ENCODE data around the gene YIPF3. TPM values are rescaled to one million over a fixed set of nuclear protein-coding genes. Genes with fewer than 3 reads are reported as not detected.

Gene YIPF3
- total and polyA plus RNA-seq, 10 of the 15 experiments (the other 5 are each of a cell fraction or from before 2014, with no cell fraction given), result 20.5 to 88.8 (median 44.7) TPM

- TF ChIP-seq PML (IDR thresholded peaks at IDR 0.05; ENCODE audit: low read length), result 0 out of 2 replicates have a peak, but pooled peaks have one; percentile 33
- 0 out of 2 replicates have a peak, but pooled peaks have one; percentile 17 for TF ChIP-seq NFYB (IDR thresholded peaks at IDR 0.05; ENCODE audit: insufficient read depth, low read depth, low read length)
- peak; percentile 37; the same call in 1 of the 2 replicates for TF ChIP-seq BACH1 (IDR thresholded peaks at IDR 0.05; ENCODE audit: borderline replicate concordance)
- no peak for TF ChIP-seq IRF3 (IDR thresholded peaks at IDR 0.05)
- peak; percentile 25 for TF ChIP-seq SIX5 (IDR thresholded peaks at IDR 0.05; ENCODE audit: low read depth, low read length, severe bottlenecking)
- TF ChIP-seq POLR2A (IDR thresholded peaks at IDR 0.05; ENCODE audit: low read depth, low read length), result peak; percentile 93
- TF ChIP-seq ZNF687 (IDR thresholded peaks at IDR 0.05), result peak; percentile 55; the same call in 1 of the 2 replicates
- TF ChIP-seq CHD2 (IDR thresholded peaks at IDR 0.05; ENCODE audit: borderline replicate concordance, low read depth, low read length), result 0 out of 2 replicates have a peak, but pooled peaks have one; percentile 33
- 0 out of 2 replicates have a peak, but pooled peaks have one; percentile 7 for TF ChIP-seq JUND (IDR thresholded peaks at IDR 0.05; ENCODE audit: low read depth, low read length)
- no peak for TF ChIP-seq TCF7 (IDR thresholded peaks at IDR 0.05; ENCODE audit: borderline replicate concordance)
- peak; percentile 53; the same call in 1 of the 2 replicates for TF ChIP-seq POLR2AphosphoS2 (IDR thresholded peaks at IDR 0.05; ENCODE audit: low read depth, low read length)
- TF ChIP-seq NR2F1 (conservative IDR thresholded peaks at IDR 0.05), result no peak
- peak; percentile 40; the same call in 1 of the 2 replicates for TF ChIP-seq ATF7 (IDR thresholded peaks at IDR 0.05; ENCODE audit: low read depth)
- TF ChIP-seq POLR2AphosphoS5 (IDR thresholded peaks at IDR 0.05; ENCODE audit: low read length), result peak; percentile 83
- 0 out of 4 replicates have a peak, but pooled peaks of 1 of the 2 experiments have one; percentile 12 for TF ChIP-seq BHLHE40 (IDR thresholded peaks at IDR 0.05; ENCODE audit: borderline replicate concordance in 1 of 2, low read depth in 2 of 2, low read length in 1 of 2)
- TF ChIP-seq YBX1 (IDR thresholded peaks at IDR 0.05), result 0 out of 2 replicates have a peak, but pooled peaks have one; percentile 34
- TF ChIP-seq BMI1 (IDR thresholded peaks at IDR 0.05; ENCODE audit: borderline replicate concordance), result no peak
- no peak for TF ChIP-seq RCOR1 (conservative IDR thresholded peaks at IDR 0.05; ENCODE audit: low read depth, low read length)
- TF ChIP-seq, protein P1, sequence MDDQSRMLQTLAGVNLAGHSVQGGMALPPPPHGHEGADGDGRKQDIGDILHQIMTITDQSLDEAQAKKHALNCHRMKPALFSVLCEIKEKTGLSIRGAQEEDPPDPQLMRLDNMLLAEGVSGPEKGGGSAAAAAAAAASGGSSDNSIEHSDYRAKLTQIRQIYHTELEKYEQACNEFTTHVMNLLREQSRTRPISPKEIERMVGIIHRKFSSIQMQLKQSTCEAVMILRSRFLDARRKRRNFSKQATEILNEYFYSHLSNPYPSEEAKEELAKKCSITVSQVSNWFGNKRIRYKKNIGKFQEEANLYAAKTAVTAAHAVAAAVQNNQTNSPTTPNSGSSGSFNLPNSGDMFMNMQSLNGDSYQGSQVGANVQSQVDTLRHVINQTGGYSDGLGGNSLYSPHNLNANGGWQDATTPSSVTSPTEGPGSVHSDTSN (IDR thresholded peaks at IDR 0.05; ENCODE audit: insufficient replicate concordance, low read depth, low read length), result peak; percentile 2
- TF ChIP-seq SRF (IDR thresholded peaks at IDR 0.05; ENCODE audit: low read depth in 2 of 2, low read length in 2 of 2), result 0 out of 4 replicates have a peak, but pooled peaks of 1 of the 2 experiments have one; percentile 14
- no peak for TF ChIP-seq ZSCAN29 (IDR thresholded peaks at IDR 0.05)
- peak; percentile 31; the same call in 1 of the 2 replicates for TF ChIP-seq TBL1XR1 (IDR thresholded peaks at IDR 0.05; ENCODE audit: low read depth, low read length)
- TF ChIP-seq NFIC (IDR thresholded peaks at IDR 0.05; ENCODE audit: low read depth, low read length), result no peak
- peak; percentile 14 for TF ChIP-seq RUNX3 (IDR thresholded peaks at IDR 0.05; ENCODE audit: low read length)
- TF ChIP-seq KAT2A (conservative IDR thresholded peaks at IDR 0.05; ENCODE audit: control insufficient read depth, low read depth, low read length), result no peak
- TF ChIP-seq HDAC2 (IDR thresholded peaks at IDR 0.05), result no peak
These were observed 39.3 kb downstream of the YIPF3 start, which contains the start of gene TJAP1 (continued) for GRCh38 chr6:43477235-43478007.

Data from GM12878 (cell line).